HepG2 (cell line): ENCODE results near the gene PSAPL1. TPM values are rescaled to one million over a fixed set of nuclear protein-coding genes. Genes with fewer than 3 reads are reported as not detected.

Experiments used
- ATAC-seq: fragments of 200-7000 bp; cut with Tn5 transposase; 3 replicates; pipeline ENCODE4 v1.9.1; 2020; ENCODE audit warnings: mild to moderate bottlenecking, moderate library complexity
- BruUV-seq: library from RNA; stranded (reverse); fragments of 400-500 nt; replicated peaks from 2 replicates; lab custom pipeline; 2021; lab: Mats Ljungman, UMichigan
- CTCF ChIA-PET: fragments of 300-600 bp; formaldehyde crosslinking; extraction: SDS; loops from one replicate; lab custom pipeline; 2021; ENCODE audit warnings: low total read pairs, inconsistent platforms, low intra/inter-chr PET ratio; lab: Yijun Ruan, JAX
- POLR2A ChIA-PET: fragments of 350-600 bp; sonication (Branson Sonifier 250); formaldehyde crosslinking; loops from one replicate; lab custom pipeline; 2020; ENCODE audit warnings: antibody characterized with exemption, inconsistent platforms; lab: Yijun Ruan, JAX
- DNase-seq: peaks from one replicate; pipeline ENCODE4 v3.0.0-alpha.2; 2015; ENCODE audit warnings: low spot score
- FAIRE-seq: peaks from 3 replicates; lab custom pipeline; 2011; peaks lifted over from hg19 to GRCh38; lab: Jason Lieb, UNC
- H2AFZ ChIP-seq: one replicate; pipeline ENCODE4 v1.6.1; 2011; ENCODE audit warnings: low read length, inconsistent platforms
- H3K27ac ChIP-seq: fragments of 300-600 bp; 3 replicates; pipeline ENCODE4 v1.8.0; 2011; ENCODE audit warnings: mixed run types, mild to moderate bottlenecking, mixed read lengths, low read length, inconsistent platforms; ENCODE audit not compliant: insufficient read depth; ENCODE audit errors: extremely low read length
- H3K27me3 ChIP-seq, 2 experiments: fragments of 200-600 bp in 1 of 2; 2 replicates in 1 of 2; 3 replicates in 1 of 2; pipeline versions ENCODE4 v1.6.0 to v1.8.0; 2011; ENCODE audit warnings: low read length in 2 of 2, mild to moderate bottlenecking in 2 of 2, moderate library complexity in 2 of 2, inconsistent platforms in 1 of 2; ENCODE audit not compliant: insufficient read depth in 2 of 2, control insufficient read depth in 1 of 2
- H3K36me3 ChIP-seq, 2 experiments: fragments of 200-600 bp in 1 of 2; replicated peaks in 1 of 2; 2 replicates in 1 of 2; 3 replicates in 1 of 2; pipeline versions ENCODE4 v1.5.1 to v1.8.0; 2011; ENCODE audit warnings: low read length in 2 of 2, inconsistent platforms in 1 of 2; ENCODE audit not compliant: insufficient read depth in 2 of 2, control insufficient read depth in 1 of 2
- H3K4me1 ChIP-seq: 2 replicates; pipeline ENCODE4 v1.5.1; 2012; ENCODE audit warnings: low read length, inconsistent platforms; ENCODE audit not compliant: insufficient read depth
- H3K4me2 ChIP-seq: 2 replicates; pipeline ENCODE4 v1.6.0; 2011; ENCODE audit warnings: low read depth, low read length, inconsistent platforms
- H3K4me3 ChIP-seq, 3 experiments: fragments of 200-600 bp in 1 of 3; sonication (generic), shearing (Covaris generic) in 1 of 3; replicated peaks in 1 of 3; 2 replicates each; pipeline ENCODE4 v1.5.1; 2011 to 2016; ENCODE audit warnings: low read length in 3 of 3, inconsistent platforms in 2 of 3, low read depth in 2 of 3, mild to moderate bottlenecking in 2 of 3, control low read depth in 1 of 3, mixed read lengths in 1 of 3; ENCODE audit not compliant: insufficient read depth in 1 of 3
- H3K79me2 ChIP-seq: one replicate; pipeline ENCODE4 v1.6.1; 2011; ENCODE audit warnings: low read length, inconsistent platforms; ENCODE audit not compliant: insufficient read depth
- H3K9ac ChIP-seq: 2 replicates; pipeline ENCODE4 v1.6.0; 2011; ENCODE audit warnings: mild to moderate bottlenecking, low read depth, low read length, inconsistent platforms; ENCODE audit not compliant: insufficient read depth
- H3K9me3 ChIP-seq: 2 replicates; pipeline ENCODE4 v1.5.1; 2012; ENCODE audit warnings: mild to moderate bottlenecking, low read length
- H4K20me1 ChIP-seq: 2 replicates; pipeline ENCODE4 v1.6.0; 2011; ENCODE audit warnings: inconsistent platforms, mild to moderate bottlenecking, low read length, moderate library complexity; ENCODE audit not compliant: insufficient read depth
- BRF2 ChIP-seq: sonication (generic); formaldehyde crosslinking; IDR thresholded peaks from 2 replicates; pipeline ENCODE4 v1.8.1; 2022; ENCODE audit warnings: mild to moderate bottlenecking, missing genetic modification reagents
- CHCHD3 ChIP-seq: sonication (generic); formaldehyde crosslinking; IDR thresholded peaks from 2 replicates; pipeline ENCODE4 v1.8.0; 2022; ENCODE audit warnings: mild to moderate bottlenecking, missing genetic modification reagents, moderate library complexity
- ELF3 ChIP-seq: IDR thresholded peaks from 2 replicates; pipeline ENCODE4 v1.6.1; 2016; ENCODE audit warnings: missing genetic modification reagents, missing compliant biosample characterization
- ETV6 ChIP-seq: sonication (generic); formaldehyde crosslinking; conservative IDR thresholded peaks from 2 replicates; pipeline ENCODE4 v1.4.0; 2020; ENCODE audit warnings: missing genetic modification reagents
- MAFK ChIP-seq, 2 experiments: IDR thresholded peaks in 1 of 2; conservative IDR thresholded peaks in 1 of 2; 2 replicates each; pipeline ENCODE4 v1.6.1; 2011; ENCODE audit warnings: improper control_type of control experiment in 2 of 2, low read length in 2 of 2
- PRDM15 ChIP-seq: sonication (generic); formaldehyde crosslinking; IDR thresholded peaks from 2 replicates; pipeline ENCODE4 v1.4.0; 2020; ENCODE audit warnings: missing genetic modification reagents
- REPIN1 ChIP-seq: sonication (generic); formaldehyde crosslinking; IDR thresholded peaks from 2 replicates; pipeline ENCODE4 v1.8.0; 2022; ENCODE audit warnings: missing genetic modification reagents, low read depth, mild to moderate bottlenecking, borderline replicate concordance
- SOX13 ChIP-seq, 3 experiments: fragments of 450-650 bp in 1 of 3; sonication (generic) in 1 of 3; formaldehyde crosslinking in 1 of 3; IDR thresholded peaks in 2 of 3; conservative IDR thresholded peaks in 1 of 3; 2 replicates each; pipeline versions ENCODE4 v1.5.0 to v1.6.1; 2016 to 2020; ENCODE audit warnings: antibody characterized with exemption in 1 of 3, mild to moderate bottlenecking in 1 of 3, missing compliant biosample characterization in 1 of 3, missing genetic modification reagents in 1 of 3, moderate library complexity in 1 of 3
- SOX5 ChIP-seq: IDR thresholded peaks from 2 replicates; pipeline ENCODE4 v1.6.1; 2016; ENCODE audit warnings: borderline replicate concordance
- SP5 ChIP-seq: IDR thresholded peaks from 2 replicates; pipeline ENCODE4 v1.6.1; 2016; ENCODE audit warnings: low read depth, borderline replicate concordance
- STAG1 ChIP-seq: sonication (generic); formaldehyde crosslinking; IDR thresholded peaks from 2 replicates; pipeline ENCODE4 v1.4.0; 2020; ENCODE audit warnings: missing genetic modification reagents
- TBX2 ChIP-seq: sonication (generic); formaldehyde crosslinking; IDR thresholded peaks from 2 replicates; pipeline ENCODE4 v1.5.0; 2020; ENCODE audit warnings: missing genetic modification reagents, mild to moderate bottlenecking, borderline replicate concordance
- ZNF101 ChIP-seq: sonication (generic); formaldehyde crosslinking; IDR thresholded peaks from 2 replicates; pipeline ENCODE4 v1.4.0; 2020; ENCODE audit warnings: mild to moderate bottlenecking, low read depth, missing genetic modification reagents, borderline replicate concordance
- ZNF143 ChIP-seq: sonication (generic); formaldehyde crosslinking; IDR thresholded peaks from 2 replicates; pipeline ENCODE4 v1.4.0; 2020; ENCODE audit warnings: missing genetic modification reagents
- ZNF274 ChIP-seq: sonication (generic); formaldehyde crosslinking; IDR thresholded peaks from 2 replicates; pipeline ENCODE4 v1.5.1; 2020; ENCODE audit warnings: mild to moderate bottlenecking, missing genetic modification reagents
- ZNF597 ChIP-seq: sonication (generic); formaldehyde crosslinking; IDR thresholded peaks from 2 replicates; pipeline ENCODE4 v1.5.0; 2020; ENCODE audit warnings: missing genetic modification reagents
- WGBS: methylation state at CpG from one replicate; pipeline ENCODE4 v1.1.6; 2017; ENCODE audit warnings: low lambda C conversion rate; 5-methylcytosine and 5-hydroxymethylcytosine counted together
- in situ Hi-C: cut with HindIII; loops from 2 replicates; pipeline ENCODE4 v1.10.0; 2017; ENCODE audit warnings: low pct_unique_long_range_greater_than_20kb; ENCODE audit not compliant: extremely low pct_ligation_motif_present
- intact Hi-C: fragments of 100-400 bp; cut with micrococcal nuclease; formaldehyde crosslinking; loops from one replicate; pipeline ENCODE4 v1.10.0; 2022; ENCODE audit not compliant: unreplicated experiment
- polyA plus RNA-seq, 8 experiments: library from polyadenylated mRNA; depleted of rRNA in 3 of 8; stranded (reverse) in 7 of 8; unstranded in 1 of 8; fragments of >200 nt; fragmentation: Illumina TruSeq in 4 of 8; extraction: Trizol in 4 of 8; gene quantifications; 2 replicates each; pipeline versions ENCODE4 v1.2.1 to v1.2.3, GENCODE V29; 2011 to 2016; ENCODE audit warnings: low read depth in 4 of 8, missing spikeins in 1 of 8, mixed read lengths in 1 of 8; ENCODE audit not compliant: insufficient read depth in 1 of 8
- total RNA-seq, 5 experiments: library from RNA; depleted of rRNA; stranded (reverse); fragments of >200 nt; fragmentation: Illumina TruSeq; extraction: Trizol; gene quantifications; 2 replicates each; pipeline ENCODE4 v1.2.3, GENCODE V29; 2016; ENCODE audit warnings: low read depth in 1 of 5

Gene PSAPL1
- total and polyA plus RNA-seq, 2 of the 13 experiments (the other 11 are each of a cell fraction or from before 2014, with no cell fraction given): 0.02 to 0.16 TPM

- CTCF ChIA-PET: no interaction called here
- intact Hi-C loops: no loop called here
- POLR2A ChIA-PET: no interaction called here
- Histone ChIP-seq H3K36me3 (no peaks in the 10 kb centered on the region), H3K79me2 (no peaks in the 10 kb centered on the region), H3K9ac (no peak overlapping the region), H4K20me1 (no peaks in the 10 kb centered on the region), H3K4me2 (no peak overlapping the region), H3K27ac (no peak overlapping the region), H3K4me3 (no peak overlapping the region), H3K27me3 (peaks cover 7 to 23% of the 10 kb centered on the region in 2 experiments; a peak in 4 of 5 replicates), H3K9me3 (no peaks in the 10 kb centered on the region), H2AFZ (no peak overlapping the region), H3K4me1 (peaks cover 9% of the 10 kb centered on the region)
- DNase-seq (no peak), ATAC-seq (no peak), FAIRE-seq (no peak)
- 53% methylated on average over 8 of the region's 24 CpGs for WGBS
- in situ Hi-C loops: no loop called here
- BruUV-seq: no TSS peak
- TF ChIP-seq SOX5 (CRISPR knock-in tag) (no peak), ETV6 (CRISPR knock-in tag) (no peak), MAFK (conservative IDR thresholded peaks at IDR 0.05 in 1 of 2, IDR thresholded peaks at IDR 0.05 in 1 of 2; ENCODE audit: low read length in 2 of 2) (no peak), TBX2 (CRISPR knock-in tag) (no peak), PRDM15 (CRISPR knock-in tag) (no peak), ZNF101 (CRISPR knock-in tag) (no peak), ELF3 (CRISPR knock-in tag) (no peak), REPIN1 (no peak), STAG1 (CRISPR knock-in tag) (no peak), SP5 (no peak), ZNF597 (CRISPR knock-in tag) (no peak), BRF2 (CRISPR knock-in tag) (no peak), ZNF274 (CRISPR knock-in tag) (no peak), ZNF143 (CRISPR knock-in tag) (no peak), SOX13 (IDR thresholded peaks at IDR 0.05) (no peak), SOX13 (CRISPR knock-in tag; conservative IDR thresholded peaks at IDR 0.05 in 1 of 2, IDR thresholded peaks at IDR 0.05 in 1 of 2) (no peak), CHCHD3 (CRISPR knock-in tag) (no peak)
Measured at GRCh38 chr4:7421356-7422150, 13.2 kb downstream of the PSAPL1 start.
